ENCODE data around the gene TENT4B. TPM values are rescaled to one million over a fixed set of nuclear protein-coding genes. Genes with fewer than 3 reads are reported as not detected.
"Not testable (repeated sequence)": the region's sequence is repeated elsewhere in the genome, so short reads cannot be mapped to it uniquely, and the experiment has no call there.

The TENT4B gene
- polyA plus RNA-seq, 1 of the 3 experiments (the other 2 are of a cell fraction): 5.6 TPM

GRCh38 chr16:50126183-50126582 lies 26.9 kb upstream of the TENT4B start:
- Histone ChIP-seq H3K79me2 (ENCODE audit: insufficient read depth) (no peaks in the 10 kb centered on the region), H3K9me2 (no peaks in the 10 kb centered on the region), H3K9ac (no peak overlapping the region), H3K36me3 (replicated peaks in 1 of 2; ENCODE audit: control insufficient read depth in 1 of 2, insufficient read depth in 2 of 2, low read length in 1 of 2) (no peaks in the 10 kb centered on the region), H3K27ac (ENCODE audit: low read depth in 2 of 2, low read length in 1 of 2) (no peak overlapping the region), H4K20me1 (ENCODE audit: insufficient read depth) (no peaks in the 10 kb centered on the region), H3K9me3 (no peaks in the 10 kb centered on the region), H2AFZ (ENCODE audit: low read depth) (no peak overlapping the region), H3F3A (replicated peaks; ENCODE audit: insufficient read depth) (no peaks in the 10 kb centered on the region), H3K4me1 (ENCODE audit: control insufficient read depth in 1 of 2, insufficient read depth in 2 of 2, low read depth in 1 of 2, low read length in 1 of 2) (no peaks in the 10 kb centered on the region), H3K4me2 (no peak overlapping the region), H3K27me3 (ENCODE audit: insufficient read depth) (no peaks in the 10 kb centered on the region), H3K4me3 (ENCODE audit: low read depth in 2 of 2, low read length in 1 of 2) (no peak overlapping the region)
- no peak for DNase-seq
- TF ChIP-seq RFX5 (IDR thresholded peaks at IDR 0.05; ENCODE audit: low read length): no peak
- TF ChIP-seq, protein P1, sequence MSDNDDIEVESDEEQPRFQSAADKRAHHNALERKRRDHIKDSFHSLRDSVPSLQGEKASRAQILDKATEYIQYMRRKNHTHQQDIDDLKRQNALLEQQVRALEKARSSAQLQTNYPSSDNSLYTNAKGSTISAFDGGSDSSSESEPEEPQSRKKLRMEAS (IDR thresholded peaks at IDR 0.05; ENCODE audit: low read depth): no peak
- ChIA-PET CTCF (no interaction called here), POLR2A (no interaction called here)
- 84% methylated on average over 4 of the region's 4 CpGs for WGBS (ENCODE audit: low lambda C conversion rate)

- H3K36me3 ChIP-seq (replicated peaks in 1 of 2; ENCODE audit: control insufficient read depth in 1 of 2, insufficient read depth in 2 of 2, low read length in 1 of 2); H3K9me2 ChIP-seq; H3F3A ChIP-seq (replicated peaks; ENCODE audit: insufficient read depth); POLR2A ChIA-PET; H3K27me3 ChIP-seq (ENCODE audit: insufficient read depth); CTCF ChIA-PET; DNase-seq; H4K20me1 ChIP-seq (ENCODE audit: insufficient read depth); H3K79me2 ChIP-seq (ENCODE audit: insufficient read depth); H3K27ac ChIP-seq (ENCODE audit: low read depth in 2 of 2, low read length in 1 of 2); H3K4me1 ChIP-seq (ENCODE audit: control insufficient read depth in 1 of 2, insufficient read depth in 2 of 2, low read depth in 1 of 2, low read length in 1 of 2); H3K4me2 ChIP-seq; H2AFZ ChIP-seq (ENCODE audit: low read depth); H3K4me3 ChIP-seq (ENCODE audit: low read depth in 2 of 2, low read length in 1 of 2); H3K9me3 ChIP-seq; H3K9ac ChIP-seq: not testable (repeated sequence)
- WGBS (ENCODE audit: low lambda C conversion rate): 79% methylated on average over 6 of the region's 7 CpGs
Measured at GRCh38 chr16:50132571-50132970, 20.5 kb upstream of the TENT4B start.

DNA sequence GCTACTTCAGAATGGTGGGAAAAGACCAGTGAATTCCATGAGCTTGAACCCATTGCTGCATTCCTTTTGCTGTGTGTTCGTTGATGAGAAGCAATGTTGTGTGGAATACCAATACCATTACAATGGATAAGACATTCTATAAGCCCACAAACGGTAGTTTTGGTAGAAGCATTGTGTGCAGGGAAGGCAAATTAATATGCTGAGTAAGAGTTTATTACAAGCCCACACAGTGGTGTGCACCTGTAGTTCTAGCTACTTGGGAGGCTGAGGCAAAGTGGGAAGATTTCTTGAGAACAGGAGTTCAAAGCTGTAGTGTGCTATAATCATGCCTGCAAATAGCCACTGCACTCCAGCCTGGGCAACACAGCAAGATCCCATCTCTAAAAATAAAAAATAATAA lies 19.9 kb upstream of the TENT4B start:
- H3K4me1 ChIP-seq (ENCODE audit: control insufficient read depth in 1 of 2, insufficient read depth in 2 of 2, low read depth in 1 of 2, low read length in 1 of 2): no peaks in the 10 kb centered on the region
- ChIA-PET CTCF (no interaction called here), POLR2A (no interaction called here)
- no peak overlapping the region for H3K4me2 ChIP-seq
- H4K20me1 ChIP-seq (ENCODE audit: insufficient read depth): no peaks in the 10 kb centered on the region
- H3K79me2 ChIP-seq (ENCODE audit: insufficient read depth): no peaks in the 10 kb centered on the region
- no peak for DNase-seq
- no peaks in the 10 kb centered on the region for H3K27me3 ChIP-seq (ENCODE audit: insufficient read depth)
- no peak overlapping the region for H3K27ac ChIP-seq (ENCODE audit: low read depth in 2 of 2, low read length in 1 of 2)
- no peak overlapping the region for H2AFZ ChIP-seq (ENCODE audit: low read depth)
- no peak overlapping the region for H3K4me3 ChIP-seq (ENCODE audit: low read depth in 2 of 2, low read length in 1 of 2)
- WGBS (ENCODE audit: low lambda C conversion rate): 42% methylated on average over 2 of the region's 2 CpGs
- H3F3A ChIP-seq (replicated peaks; ENCODE audit: insufficient read depth): no peaks in the 10 kb centered on the region
- no peaks in the 10 kb centered on the region for H3K9me3 ChIP-seq
- H3K9ac ChIP-seq: no peak overlapping the region
- no peaks in the 10 kb centered on the region for H3K36me3 ChIP-seq (replicated peaks in 1 of 2; ENCODE audit: control insufficient read depth in 1 of 2, insufficient read depth in 2 of 2, low read length in 1 of 2)
- no peaks in the 10 kb centered on the region for H3K9me2 ChIP-seq
- TF ChIP-seq FOXJ3 (CRISPR knock-in tag; IDR thresholded peaks at IDR 0.05) (no peak), EZH2phosphoT487 (IDR thresholded peaks at IDR 0.05; ENCODE audit: borderline replicate concordance, low read depth) (no peak), MXI1 (IDR thresholded peaks at IDR 0.05; ENCODE audit: low read depth, low read length) (no peak), GATA2 (CRISPR knock-in tag; IDR thresholded peaks at IDR 0.05) (no peak), SIN3A (IDR thresholded peaks at IDR 0.05; ENCODE audit: borderline replicate concordance, low read depth, low read length) (no peak), ELF1 (IDR thresholded peaks at IDR 0.05) (no peak), RCOR1 (IDR thresholded peaks at IDR 0.05; ENCODE audit: low read length) (no peak), USF2 (IDR thresholded peaks at IDR 0.05; ENCODE audit: borderline replicate concordance, low read depth, low read length) (no peak), SMC3 (IDR thresholded peaks at IDR 0.05; ENCODE audit: low read depth, low read length) (no peak), YY1 (IDR thresholded peaks at IDR 0.05; ENCODE audit: low read depth) (no peak), USF1 (IDR thresholded peaks at IDR 0.05; ENCODE audit: borderline replicate concordance, low read depth) (no peak), RXRA (IDR thresholded peaks at IDR 0.05; ENCODE audit: borderline replicate concordance, low read depth) (no peak)
- TF ChIP-seq, protein P2, sequence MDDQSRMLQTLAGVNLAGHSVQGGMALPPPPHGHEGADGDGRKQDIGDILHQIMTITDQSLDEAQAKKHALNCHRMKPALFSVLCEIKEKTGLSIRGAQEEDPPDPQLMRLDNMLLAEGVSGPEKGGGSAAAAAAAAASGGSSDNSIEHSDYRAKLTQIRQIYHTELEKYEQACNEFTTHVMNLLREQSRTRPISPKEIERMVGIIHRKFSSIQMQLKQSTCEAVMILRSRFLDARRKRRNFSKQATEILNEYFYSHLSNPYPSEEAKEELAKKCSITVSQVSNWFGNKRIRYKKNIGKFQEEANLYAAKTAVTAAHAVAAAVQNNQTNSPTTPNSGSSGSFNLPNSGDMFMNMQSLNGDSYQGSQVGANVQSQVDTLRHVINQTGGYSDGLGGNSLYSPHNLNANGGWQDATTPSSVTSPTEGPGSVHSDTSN (IDR thresholded peaks at IDR 0.05): no peak
- TF ChIP-seq, protein P3, sequence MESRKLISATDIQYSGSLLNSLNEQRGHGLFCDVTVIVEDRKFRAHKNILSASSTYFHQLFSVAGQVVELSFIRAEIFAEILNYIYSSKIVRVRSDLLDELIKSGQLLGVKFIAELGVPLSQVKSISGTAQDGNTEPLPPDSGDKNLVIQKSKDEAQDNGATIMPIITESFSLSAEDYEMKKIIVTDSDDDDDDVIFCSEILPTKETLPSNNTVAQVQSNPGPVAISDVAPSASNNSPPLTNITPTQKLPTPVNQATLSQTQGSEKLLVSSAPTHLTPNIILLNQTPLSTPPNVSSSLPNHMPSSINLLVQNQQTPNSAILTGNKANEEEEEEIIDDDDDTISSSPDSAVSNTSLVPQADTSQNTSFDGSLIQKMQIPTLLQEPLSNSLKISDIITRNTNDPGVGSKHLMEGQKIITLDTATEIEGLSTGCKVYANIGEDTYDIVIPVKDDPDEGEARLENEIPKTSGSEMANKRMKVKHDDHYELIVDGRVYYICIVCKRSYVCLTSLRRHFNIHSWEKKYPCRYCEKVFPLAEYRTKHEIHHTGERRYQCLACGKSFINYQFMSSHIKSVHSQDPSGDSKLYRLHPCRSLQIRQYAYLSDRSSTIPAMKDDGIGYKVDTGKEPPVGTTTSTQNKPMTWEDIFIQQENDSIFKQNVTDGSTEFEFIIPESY (IDR thresholded peaks at IDR 0.05; ENCODE audit: borderline replicate concordance, low read depth): no peak

Measured in SK-N-SH (cell line).